HG02571 (cell line): ENCODE measurements around the gene LRP1B.

Experiments used
- ATAC-seq: cut with Tn5 transposase; IDR thresholded peaks from one replicate; pipeline ENCODE4 v1.9.1; 2021; ENCODE audit warnings: mild to moderate bottlenecking, moderate library complexity; ENCODE audit not compliant: unreplicated experiment

The LRP1B gene

DNA sequence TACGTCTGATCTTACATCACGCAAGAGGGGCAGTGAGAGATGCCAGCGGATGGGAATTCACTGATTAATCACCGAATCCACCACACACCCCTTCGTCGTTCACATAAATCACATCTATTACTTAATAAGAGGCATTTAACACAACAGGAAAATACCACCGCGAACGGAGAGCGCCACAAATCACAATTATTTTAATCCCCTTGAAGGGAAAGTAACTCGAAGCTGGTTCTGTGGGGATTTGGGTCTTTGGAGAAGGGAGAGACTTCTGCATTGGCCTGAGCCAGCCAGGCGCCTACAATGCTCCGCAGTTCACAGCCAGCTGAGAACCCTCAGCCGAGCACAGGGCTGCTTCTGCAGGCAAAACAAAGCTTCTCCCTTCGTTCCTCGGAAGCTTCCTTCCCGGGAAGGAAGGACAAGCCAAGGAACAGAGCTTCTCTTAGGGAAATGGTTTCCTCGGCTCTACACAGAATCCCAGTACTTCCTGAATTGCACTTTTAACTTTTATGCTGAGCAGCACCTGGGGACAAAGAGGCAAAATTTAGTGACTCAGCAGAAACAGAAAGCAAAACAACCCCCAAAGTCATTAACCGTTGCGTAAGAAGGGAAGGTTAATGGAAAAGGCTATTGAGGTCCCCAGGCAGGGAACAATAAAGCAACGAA lies at the start of gene LRP1B:
Gene LRP1B, minus strand, starts transcription at position 7 of the 660 bp plus-strand sequence. CDS start 287 bp downstream, outside the sequence.
- ATAC-seq = no peak

- ATAC-seq = no peak
Measured at GRCh38 chr2:142179686-142180085, 48.9 kb upstream of the LRP1B start.

- ATAC-seq = no peak
Measured at GRCh38 chr2:142178604-142179003, 47.8 kb upstream of the LRP1B start.

DNA sequence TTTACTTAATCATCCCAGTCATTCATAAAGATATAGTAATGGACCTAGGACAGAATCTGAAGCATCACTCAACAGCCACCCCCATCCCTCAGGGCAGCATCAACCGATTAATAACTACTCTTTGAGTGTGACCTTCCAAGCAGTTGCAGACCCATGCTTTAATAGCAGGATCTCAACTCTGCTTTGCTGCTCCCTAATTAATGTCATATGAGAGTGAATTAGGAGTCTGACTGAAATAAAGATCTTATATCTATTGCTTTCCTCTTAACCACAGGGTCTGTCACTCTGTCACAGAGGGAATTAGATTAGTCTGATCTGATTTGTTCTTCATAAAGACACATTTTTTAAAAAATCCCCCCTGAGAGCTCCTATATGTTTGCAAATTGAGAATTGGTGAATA lies 46.1 kb upstream of the LRP1B start:
- no peak for ATAC-seq

DNA sequence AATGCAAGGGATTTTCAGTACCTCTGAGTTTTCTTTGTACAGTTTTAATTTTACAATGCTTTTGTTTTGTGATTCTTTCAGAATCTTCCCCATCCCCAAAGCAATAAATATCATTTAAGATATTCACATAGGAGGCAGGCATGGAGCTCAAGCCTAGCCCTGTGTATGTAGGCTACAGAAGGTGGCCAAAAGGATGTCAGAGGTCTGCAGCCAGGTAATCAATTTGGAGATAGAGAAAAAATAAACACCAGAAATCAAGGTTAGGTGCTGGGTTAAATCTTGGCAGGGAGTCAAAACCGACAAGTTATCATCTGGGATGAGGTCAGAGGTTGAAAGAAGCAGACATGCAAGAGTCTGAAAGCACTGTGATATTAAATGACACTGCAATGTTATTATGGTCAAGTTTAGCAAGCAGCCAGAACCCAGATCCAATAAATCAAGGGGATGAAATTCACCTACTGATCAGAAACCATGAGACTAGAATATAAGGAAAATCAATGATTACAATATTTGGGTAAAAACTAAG lies 45.1 kb upstream of the LRP1B start:
- no peak for ATAC-seq

DNA sequence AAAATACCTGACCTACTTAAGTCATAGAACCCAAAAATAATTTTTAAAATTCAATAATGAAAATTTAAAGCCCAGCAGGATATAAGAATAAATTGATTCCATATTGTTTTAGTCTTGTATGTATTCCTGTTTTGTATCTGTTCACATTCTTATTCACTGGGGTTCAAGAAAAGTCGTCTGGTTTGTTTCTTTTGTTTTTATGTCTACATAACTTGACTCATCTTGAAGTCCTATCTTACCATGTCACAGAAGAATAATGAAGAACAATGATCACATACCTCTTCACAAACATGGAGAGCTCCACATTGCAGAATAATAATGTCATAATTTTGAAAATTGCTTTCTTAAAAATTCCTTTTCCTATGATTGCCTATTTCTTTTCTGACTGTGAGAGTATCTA lies 43.4 kb upstream of the LRP1B start:
- ATAC-seq = no peak

GRCh38 chr2:142170847-142171246 lies 40.0 kb upstream of the LRP1B start:
- ATAC-seq = no peak

DNA sequence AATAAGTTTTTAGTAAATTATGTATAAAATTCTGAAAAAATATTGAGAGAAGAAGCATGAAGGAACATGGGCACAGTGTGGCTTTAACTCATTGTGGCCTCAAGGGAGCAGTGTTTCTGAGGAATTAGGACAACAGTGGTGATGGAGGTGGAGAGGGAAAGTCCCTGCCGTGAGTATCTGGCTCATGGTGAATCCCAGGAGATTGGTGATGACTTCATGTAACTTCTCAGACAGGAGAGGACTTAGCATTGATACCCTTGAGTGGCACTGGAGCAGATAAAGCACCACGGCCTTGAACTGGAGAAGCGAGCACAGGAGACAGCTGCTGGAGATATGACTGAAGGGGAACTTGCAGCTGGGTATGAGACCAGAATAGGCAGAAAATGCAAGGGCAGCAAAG lies 35.0 kb upstream of the LRP1B start:
- peak; percentile 92 for ATAC-seq

GRCh38 chr2:142153601-142154000 lies 22.8 kb upstream of the LRP1B start:
- ATAC-seq = no peak

- ATAC-seq = no peak
Measured at GRCh38 chr2:142150453-142150852, 19.6 kb upstream of the LRP1B start.

- no peak for ATAC-seq
Measured at GRCh38 chr2:142144547-142144946, 13.7 kb upstream of the LRP1B start.

- no peak for ATAC-seq
Measured at GRCh38 chr2:142142595-142142994, 11.8 kb upstream of the LRP1B start.

GRCh38 chr2:142140434-142140845 lies 9.6 kb upstream of the LRP1B start:
- ATAC-seq = no peak

- ATAC-seq = no peak
Measured at GRCh38 chr2:142139384-142139783, 8.6 kb upstream of the LRP1B start.

- no peak for ATAC-seq
Measured at GRCh38 chr2:142136571-142136970, 5.8 kb upstream of the LRP1B start.

- no peak for ATAC-seq
Measured at GRCh38 chr2:142134911-142135310, 4.1 kb upstream of the LRP1B start.

DNA sequence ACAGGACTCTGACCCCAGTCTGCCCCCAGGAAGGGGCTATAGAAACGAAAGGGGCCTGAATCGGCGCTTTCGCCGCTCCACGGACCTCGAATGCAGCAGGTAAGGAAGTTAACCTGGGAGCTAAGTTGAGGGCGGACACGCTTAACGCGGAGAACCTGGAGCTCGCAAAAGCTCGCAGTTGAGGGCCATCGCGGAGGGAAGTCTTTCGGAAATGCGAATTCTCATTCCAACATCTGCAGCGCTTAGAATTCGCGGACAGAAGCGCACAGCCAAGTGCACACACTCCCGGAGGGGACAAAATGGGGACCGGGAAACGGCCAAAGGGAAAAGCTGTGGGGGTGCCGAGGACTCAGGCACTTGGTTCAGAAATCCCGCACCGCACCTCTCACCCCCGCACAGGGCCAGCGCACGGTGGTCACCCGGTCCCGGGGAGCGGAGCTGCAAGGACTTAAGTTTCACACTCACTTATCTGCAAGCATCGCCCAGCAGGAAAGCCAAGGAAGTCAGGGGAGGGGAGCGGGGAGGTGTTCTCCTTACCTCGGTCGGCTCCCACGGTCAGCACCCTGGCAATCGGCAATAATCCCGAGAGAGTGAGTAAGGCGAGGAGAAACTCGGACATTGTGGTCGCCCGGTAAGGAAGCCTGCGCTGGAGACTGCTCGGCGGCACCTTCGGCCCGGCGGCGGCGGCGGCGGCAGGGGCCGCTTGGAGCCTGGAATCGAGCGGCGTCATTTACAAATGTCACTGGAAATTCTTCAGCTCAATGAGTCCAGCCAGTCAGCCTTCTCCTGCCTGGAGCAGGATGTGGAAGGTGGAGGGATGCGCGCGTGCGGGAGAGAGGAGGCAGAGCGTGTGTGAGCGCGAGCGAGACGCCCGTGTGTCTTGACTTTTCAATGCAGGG lies 456 bp downstream of the LRP1B start:
- no peak for ATAC-seq

DNA sequence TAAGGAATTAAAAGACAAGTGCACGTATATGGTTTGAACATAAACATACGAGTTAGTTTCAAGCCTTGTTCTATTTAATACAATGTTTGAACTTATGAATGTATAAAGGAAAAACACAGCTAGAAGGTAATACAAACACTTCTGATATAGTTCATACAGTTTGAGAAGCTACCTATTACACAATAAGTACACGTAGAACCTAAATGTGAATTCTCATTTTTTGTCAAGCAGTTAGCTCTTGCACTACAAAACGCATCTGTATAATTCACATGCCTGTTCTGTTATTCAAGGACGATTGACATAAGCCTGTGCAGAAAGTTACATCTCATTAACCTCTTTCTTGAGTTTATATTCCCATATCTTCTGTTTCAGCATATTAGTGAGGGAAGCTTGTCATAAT lies 2.7 kb downstream of the LRP1B start:
- ATAC-seq = no peak

- no peak for ATAC-seq
Measured at GRCh38 chr2:142127248-142127647, 3.6 kb downstream of the LRP1B start.

- ATAC-seq = no peak
Measured at GRCh38 chr2:142124706-142125105, 6.1 kb downstream of the LRP1B start.

DNA sequence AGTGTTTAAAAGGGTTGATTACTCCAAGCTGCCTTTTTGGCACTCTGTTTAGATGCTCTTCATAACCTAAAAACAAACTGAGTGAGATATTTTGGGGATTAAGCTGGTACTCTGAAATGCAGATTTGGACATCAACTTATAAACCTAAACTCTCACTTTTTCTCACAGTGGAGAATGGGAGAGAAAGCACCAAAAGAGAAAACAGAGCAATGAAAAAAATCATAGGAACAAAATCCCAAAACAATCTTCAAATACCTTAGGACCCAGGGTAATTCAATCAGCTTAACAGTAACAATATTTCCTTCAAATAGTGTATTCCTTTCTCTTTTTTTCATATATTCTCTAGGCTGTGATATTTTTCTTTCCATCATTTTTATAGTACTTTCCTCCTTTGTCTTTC lies 11.5 kb downstream of the LRP1B start:
- no peak for ATAC-seq

DNA sequence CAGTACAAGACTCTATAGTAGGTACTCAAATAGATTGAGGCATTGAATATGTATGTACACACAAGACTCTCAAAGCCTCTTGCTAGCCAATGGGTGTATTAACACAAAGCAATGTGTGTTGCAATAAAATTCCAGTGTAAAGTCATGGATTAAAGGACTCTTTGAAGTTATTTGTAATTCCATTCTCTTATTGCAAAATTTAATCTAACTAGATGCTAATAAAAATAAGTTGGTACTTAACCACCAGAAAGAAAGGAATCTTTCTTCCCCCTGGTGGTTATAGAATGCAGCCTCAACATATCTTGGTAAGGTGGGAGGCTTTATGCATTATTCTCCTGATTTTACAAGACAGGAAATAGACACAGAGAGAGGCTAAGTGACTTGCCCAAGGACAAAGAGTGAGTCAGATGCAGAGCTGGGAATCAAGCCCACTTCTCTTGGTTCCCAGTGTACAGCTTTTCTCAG lies 18.0 kb downstream of the LRP1B start:
- ATAC-seq = no peak
